NCI-H748 treated with DMSO at 0.1 percent for 48 hours (cell line): ENCODE measurements around the gene TPSAB1.
"Not testable (repeated sequence)": the region's sequence is repeated elsewhere in the genome, so short reads cannot be mapped to it uniquely, and the experiment has no call there.

Experiments used
- DNase-seq: peaks from one replicate; lab custom pipeline; 2025; lab: John Stamatoyannopoulos, UW

TPSAB1 gene

DNA sequence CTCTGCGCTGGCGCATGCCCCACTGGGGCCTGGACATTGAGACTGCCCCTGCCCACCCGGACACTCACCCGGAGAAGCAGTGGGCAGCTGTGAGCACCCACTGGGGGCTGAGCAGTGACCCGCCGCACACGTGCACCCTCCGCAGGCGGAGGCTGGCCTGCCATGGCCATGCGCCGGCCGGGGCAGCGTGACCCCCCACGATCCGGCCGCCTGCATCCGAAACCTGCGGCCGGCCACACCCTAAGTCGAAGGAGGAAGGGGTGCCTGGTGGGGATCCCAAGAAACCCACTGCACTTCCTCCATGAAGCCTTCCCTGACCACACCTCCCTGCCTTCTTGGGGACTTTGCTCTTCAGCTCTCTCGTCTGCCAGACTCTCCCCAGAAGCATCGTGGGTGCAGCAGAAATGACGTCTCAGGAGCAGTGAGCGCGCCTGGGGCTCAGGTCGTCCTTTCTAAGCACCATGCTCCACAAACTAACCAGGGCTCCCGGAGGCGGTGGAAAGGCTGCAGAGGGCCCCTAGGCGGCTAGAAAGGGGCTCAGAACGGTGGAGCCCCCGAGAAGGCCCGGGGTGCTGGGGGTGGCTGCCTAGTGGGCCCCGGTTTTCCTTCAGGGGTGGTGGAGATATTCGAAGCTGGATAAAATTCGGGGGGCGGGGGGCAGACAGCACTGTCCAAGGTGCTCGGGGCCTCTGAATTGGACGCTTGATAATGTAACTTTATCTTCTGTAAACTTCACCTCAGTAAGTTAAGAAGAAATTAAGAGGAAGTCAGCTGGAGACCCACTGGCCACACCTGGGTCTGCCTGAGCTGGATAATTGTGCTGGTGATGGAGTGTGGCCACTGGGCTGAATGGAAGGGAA lies 16.9 kb upstream of the TPSAB1 start:
- DNase-seq: no peak

DNA sequence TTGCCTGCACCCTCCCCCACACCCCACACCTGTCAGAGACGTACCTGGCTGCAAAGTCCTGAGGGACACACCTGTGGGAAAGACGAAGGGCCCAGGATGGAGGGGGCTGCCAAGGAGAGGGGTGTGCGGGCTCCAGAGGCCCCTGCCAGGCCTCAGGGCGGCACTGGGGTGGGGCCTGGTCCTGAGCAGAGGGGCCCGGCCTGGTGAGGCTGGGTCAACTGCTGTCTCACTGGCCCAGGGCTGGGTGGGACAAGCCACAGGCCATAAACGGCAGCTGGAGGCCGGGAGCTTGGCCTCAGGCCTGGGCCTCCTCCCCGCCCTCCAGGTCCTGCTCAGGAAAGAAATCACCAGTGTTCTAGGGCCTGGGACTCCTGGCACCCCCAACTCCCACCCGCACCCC lies 15.9 kb upstream of the TPSAB1 start:
- no peak for DNase-seq

DNA sequence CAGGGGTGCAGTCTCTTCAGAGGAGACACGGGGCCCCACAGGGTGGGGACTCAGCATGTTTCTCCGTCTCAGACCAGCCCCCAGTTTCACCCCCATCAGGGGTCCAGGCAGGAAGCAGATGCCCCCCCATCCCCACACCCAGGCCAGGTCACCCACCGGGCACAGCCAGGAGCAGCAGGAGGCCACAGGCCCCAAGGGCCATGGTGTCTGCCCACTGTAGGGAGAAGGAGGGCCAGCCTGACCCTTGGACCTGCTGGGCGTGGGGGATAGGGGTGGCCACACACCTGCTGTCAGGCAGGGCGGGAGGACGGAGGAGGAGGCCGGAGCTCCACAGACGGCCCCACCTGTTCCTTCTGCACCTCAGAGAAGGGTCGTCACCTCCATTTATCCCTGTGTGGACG lies 15.5 kb upstream of the TPSAB1 start, which contains the start of gene TPSG1:
Gene TPSG1 (minus strand): TSS at position 218 of the 401 bp plus-strand sequence. CDS start 16 bp downstream, at position 202.
- no peak for DNase-seq

DNA sequence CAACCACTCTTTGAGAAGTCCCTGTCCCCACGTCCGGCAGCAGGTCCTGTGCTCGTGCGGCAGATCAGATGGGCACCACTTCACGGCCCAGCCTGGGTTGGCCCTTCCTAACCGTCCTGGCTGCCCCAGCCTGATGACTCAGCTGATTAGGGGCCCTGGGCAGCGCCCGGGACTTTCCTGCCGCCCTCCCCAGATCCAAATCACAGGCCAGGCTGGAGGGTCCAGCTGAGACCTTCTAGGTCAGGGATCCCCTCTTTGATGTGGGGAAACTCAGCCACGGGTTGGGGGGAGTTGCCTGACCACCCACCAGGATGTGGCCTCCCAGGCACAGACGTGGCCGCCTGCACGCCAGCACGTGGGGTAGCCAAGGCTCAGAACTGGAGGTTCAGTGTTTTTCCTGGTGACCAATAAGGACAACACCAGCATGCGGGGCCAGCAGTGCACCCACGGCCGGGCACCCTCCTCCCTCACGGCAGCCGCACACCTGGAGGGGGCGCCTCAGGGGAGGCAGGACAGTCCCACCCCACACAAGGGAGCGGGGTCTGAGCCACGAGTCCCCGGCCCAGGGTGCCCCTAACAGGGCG lies 14.7 kb upstream of the TPSAB1 start:
- not testable (repeated sequence) for DNase-seq

DNA sequence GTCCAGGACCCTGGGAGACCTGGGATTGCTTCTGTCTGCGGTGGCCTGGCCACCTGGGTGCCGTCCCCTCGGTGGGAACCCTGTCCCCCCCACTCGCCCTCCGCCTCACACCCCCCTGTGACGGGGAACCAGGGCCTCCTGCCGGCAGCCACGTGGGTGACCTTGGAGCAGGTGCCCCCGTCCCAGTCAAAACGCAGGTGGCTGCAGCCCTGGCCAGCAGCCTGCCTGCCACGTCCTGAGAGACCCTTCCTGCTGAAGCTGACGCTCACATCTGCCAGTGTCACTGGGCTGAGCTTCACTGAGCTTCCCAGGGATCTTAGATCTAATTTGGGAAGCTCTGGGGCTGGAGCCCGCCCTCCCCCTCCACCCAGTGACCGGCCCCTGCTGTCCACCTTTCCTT lies 13.8 kb upstream of the TPSAB1 start:
- not testable (repeated sequence) for DNase-seq

DNA sequence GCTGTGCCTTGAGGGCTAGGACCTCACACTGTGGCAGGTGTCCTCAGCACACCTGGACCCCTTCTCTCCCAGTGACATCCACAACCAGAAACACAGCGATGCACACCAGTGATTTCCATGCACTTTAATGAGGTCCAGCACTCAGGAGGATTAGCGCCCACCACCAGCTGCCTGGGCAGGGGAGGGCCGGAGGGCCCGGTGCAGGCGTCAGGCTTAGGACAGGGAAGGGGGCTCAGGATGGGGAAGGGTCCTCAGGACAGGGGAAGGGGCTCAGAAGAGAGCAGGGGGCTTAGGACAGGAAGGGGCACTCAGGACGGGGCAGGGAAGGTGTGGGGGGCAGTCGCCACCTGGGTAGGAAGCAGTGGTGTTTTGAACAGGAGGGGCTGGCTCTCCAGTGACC lies 12.3 kb upstream of the TPSAB1 start:
- DNase-seq: not testable (repeated sequence)

DNA sequence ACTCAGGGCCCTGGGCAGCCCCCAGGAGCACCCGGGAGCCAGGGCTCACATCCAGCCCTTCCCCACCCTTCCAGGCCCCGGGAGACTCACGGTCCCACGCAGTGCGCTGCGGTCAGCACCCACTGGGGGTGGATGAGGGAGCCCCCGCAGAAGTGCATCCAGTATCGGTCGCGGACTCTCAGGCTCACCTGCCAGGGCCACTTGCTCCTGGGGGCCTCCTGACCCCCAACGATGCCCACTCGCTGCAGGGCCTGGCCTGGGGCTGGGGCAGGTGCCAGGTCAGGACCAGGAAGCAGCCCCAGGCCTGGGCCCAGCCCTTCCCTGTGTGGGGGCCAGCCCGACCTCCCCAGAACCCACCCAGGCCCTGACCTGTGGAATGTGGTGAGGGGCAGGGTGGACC lies 11.0 kb upstream of the TPSAB1 start:
- DNase-seq: not testable (repeated sequence)

DNA sequence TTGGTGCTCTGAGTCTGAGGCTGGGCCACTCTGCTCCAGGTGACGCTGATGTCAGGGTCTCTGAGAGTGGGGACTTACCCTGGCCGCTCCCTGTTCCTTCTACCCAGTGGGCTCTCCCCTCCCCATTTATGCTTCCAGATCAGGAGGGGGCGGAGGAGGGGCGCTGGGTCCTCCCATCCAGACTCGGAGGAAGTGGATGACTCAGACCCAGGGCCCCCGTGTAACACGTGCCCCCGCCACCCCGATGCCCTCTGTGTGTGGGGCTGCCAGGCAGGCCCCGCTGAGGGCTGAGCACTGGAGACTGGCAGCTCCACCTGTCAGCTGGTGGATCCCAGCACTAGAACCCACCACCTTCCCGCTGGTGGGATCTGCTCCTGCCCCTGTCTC lies 10.4 kb upstream of the TPSAB1 start, which contains the start of gene TPSB2:
Gene TPSB2 (minus strand): TSS at position 101 of the 387 bp plus-strand sequence. CDS start 233 bp downstream, outside the sequence.
- DNase-seq: not testable (repeated sequence)

DNA sequence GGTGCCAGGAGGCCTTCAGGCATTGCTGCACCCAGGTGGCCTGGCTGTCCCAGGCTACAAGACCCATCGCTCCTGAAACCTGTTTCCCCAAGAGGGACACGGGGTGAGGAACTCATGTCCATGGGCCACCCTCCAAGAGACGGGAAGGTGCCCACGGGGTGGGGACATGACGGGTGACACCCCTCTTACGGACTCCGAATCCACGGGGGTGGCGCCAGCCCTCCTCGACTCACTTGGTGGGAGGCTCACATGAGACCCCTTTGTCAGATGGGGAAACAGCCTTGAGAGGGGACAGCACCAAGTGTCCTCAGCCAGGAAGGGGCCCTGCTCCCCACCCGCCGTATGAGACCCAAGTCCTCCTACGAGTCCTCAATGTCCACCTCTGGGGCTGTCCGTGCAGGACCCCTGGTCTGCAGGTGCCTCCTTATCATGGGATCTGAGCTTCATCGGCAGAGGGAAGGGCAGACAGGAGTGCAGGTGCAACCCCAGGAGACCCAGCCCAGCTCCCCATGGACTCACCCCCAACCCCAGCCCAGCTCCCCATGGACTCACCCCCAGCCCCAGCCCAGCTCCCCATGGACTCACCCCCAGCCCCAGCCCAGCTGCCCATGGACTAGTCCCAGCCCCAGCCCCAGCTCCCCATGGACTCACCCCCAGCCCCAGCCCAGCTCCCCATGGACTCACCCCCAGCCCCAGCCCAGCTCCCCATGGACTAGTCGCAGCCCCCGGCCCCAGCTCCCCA lies 9.9 kb upstream of the TPSAB1 start:
- not testable (repeated sequence) for DNase-seq

DNA sequence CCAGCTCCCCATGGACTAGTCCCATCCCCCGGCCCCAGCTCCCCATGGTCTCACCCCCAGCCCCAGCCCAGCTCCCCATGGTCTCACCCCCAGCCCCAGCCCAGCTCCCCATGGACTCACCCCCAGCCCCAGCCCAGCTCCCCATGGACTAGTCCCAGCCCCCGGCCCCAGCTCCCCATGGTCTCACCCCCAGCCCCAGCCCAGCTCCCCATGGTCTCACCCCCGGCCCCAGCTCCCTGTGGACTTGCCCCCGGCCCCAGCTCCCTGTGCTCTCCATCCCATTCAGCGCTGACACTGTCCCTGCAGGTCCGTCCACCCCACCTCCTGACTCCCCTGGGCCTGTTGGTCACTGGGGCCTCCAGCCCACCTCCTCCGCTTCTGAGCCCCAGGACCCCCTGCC lies 9.2 kb upstream of the TPSAB1 start:
- not testable (repeated sequence) for DNase-seq

DNA sequence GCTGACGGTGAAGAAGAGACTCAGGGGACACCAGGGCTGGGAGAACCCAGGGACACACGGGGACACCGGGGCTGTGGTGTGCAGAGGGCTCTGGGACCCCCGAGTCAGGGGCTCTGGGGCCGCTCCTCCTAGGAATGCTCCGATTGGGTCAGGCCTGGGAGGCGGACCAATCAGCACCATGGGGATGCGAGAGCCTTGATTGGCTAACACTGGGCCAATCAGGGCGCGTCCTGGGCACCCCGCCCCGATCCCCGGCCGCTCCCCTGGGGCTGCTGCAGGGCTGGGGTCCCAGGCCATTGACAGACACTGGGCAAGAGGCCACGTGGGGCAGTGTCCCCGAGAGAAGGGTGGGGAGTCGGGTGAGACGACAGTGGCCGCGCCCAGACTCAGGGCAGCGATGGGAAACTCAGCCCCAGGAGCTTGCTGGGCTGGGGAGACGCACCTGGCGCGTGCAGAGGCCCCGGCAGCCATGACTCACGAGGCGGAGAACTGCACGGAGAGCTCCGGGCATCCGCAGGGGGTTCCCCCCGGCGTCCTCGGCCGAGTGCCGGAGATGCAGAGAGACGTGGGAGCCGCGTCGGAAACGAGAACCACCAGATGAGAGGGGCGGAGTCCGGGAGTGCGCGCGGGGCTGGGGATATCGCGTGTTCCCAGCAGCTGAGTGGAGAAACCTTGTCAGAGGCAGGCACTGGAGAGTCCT lies 8.3 kb upstream of the TPSAB1 start:
- not testable (repeated sequence) for DNase-seq

DNA sequence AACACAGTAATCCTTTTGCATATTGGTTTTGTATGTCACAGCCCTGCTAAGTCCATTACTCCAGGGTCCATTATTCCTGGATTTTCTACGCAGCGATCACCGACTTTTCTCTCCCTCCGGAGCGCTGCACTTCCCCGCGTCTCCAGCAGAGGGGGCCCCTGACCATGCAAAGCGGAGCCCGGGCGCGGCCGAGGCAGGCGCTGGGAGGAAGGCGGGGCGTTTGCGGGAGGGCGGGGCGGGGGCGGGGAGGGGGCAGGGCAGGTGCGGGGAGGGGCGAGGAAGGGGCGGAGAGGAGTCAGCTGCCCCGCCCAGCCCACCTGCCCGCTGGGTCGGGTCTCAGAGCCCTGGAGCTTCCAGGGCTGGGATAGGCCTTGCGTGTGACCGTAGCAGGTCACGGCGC lies 3.8 kb upstream of the TPSAB1 start:
- DNase-seq: not testable (repeated sequence)

DNA sequence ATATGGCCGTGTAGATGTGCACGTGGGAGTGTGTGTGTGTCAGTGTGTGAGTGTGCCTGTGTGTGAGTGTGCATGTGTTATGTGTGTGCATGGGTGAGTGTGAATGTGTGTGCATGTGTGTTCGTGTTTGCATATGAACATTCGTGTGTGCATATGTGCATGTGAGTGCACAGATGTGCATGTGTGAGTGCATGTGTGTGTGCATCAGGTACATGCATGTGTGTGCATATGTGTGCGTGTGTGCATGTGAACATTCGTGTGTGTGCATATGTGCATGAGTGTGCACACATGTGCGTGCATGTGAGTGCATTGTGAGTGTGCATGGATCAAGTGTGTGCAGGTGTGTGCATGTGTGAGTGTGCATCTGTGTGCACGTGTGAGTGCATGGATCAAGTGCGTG lies 2.5 kb upstream of the TPSAB1 start:
- no peak for DNase-seq

DNA sequence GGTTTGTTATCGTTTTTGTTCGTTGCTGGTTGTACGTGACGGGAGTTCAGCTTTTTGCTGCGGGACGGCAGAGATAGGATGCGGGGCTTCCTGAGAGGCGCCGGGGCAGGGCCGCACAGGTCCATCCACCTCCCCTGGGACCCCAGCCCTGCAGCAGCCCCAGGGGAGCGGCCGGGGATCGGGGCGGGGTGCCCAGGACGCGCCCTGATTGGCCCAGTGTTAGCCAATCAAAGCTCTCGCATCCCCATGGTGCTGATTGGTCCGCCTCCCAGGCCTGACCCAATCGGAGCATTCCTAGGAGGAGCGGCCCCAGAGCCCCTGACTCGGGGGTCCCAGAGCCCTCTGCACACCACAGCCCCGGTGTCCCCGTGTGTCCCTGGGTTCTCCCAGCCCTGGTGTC lies 1.6 kb upstream of the TPSAB1 start:
- DNase-seq: not testable (repeated sequence)

DNA sequence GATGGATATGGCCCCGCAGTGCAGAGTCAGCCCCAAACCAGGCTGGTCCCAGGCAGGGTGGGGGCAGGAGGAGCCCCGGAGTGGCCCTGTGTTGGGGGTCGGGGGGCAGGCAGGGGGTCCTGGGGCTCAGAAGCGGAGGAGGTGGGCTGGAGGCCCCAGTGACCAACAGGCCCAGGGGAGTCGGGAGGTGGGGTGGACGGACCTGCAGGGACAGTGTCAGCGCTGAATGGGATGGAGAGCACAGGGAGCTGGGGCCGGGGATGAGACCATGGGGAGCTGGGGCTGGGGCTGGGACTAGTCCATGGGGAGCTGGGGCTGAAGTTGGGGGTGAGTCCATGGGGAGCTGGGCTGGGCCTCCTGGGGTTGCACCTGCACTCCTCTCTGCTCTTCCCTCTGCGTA lies 930 bp upstream of the TPSAB1 start:
- DNase-seq: not testable (repeated sequence)

DNA sequence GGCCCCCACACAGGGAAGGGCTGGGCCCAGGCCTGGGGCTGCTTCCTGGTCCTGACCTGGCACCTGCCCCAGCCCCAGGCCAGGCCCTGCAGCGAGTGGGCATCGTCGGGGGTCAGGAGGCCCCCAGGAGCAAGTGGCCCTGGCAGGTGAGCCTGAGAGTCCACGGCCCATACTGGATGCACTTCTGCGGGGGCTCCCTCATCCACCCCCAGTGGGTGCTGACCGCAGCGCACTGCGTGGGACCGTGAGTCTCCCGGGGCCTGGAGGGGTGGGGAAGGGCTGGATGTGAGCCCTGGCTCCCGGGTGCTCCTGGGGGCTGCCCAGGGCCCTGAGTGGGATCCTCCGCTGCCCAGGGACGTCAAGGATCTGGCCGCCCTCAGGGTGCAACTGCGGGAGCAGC lies 576 bp downstream of the TPSAB1 start:
- DNase-seq: not testable (repeated sequence)

DNA sequence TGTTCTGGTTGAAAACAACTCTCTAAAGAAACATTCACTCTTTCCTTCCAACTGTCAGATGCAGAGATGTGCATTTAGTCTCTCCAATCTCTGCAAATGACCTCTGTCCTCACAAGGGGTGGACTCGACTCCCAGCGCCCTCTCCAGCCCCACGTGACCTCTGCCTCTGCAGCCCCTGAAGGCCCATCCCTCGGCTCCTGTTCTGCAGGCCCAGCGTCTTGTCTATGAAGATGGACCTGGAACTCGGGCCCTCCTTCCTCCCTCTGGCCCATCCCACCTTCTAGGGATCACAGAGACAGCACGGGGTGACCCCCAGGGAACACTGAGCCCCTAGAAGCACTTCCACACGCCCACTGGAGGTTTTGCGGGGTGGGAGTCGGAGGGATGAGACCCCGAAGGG lies 2.9 kb downstream of the TPSAB1 start:
- DNase-seq: not testable (repeated sequence)

DNA sequence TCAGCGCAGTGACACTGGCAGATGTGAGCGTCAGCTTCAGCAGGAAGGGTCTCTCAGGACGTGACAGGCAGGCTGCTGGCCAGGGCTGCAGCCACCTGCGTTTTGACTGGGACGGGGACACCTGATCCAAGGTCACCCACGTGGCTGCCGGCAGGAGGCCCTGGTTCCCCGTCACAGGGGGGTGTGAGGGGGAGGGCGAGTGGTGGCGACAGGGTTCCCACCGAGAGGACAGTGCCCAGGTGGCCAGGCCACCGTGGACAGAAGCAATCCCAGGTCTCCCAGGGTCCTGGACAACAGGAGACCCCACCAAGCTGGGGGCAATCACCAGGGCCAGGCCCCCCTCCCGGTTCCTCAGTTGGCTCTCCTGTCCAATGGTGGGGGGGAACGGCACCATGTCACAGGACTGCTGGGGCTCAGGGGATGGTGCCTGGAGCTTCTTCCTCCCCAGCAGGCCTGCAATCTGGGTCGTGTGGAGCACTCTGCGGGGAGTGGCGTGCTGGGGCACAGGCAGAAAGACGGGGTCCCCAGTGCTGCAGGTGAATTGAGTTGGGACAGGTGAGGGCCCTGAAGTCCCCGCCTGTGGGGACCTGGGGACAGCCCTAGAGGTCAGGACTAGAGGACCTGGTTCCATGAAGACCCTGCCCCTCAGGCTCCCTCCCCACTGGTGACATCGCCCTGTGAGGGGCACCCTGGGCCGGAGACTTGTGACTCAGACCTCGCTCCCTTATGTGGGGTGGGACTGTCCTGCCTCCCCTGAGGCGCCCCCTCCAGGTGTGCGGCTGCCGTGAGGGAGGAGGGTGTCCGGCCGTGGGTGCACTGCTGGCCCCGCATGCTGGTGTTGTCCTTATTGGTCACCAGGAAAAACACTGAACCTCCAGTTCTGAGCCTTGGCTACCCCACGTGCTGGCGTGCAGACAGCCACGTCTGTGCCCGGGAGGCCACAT lies 3.7 kb downstream of the TPSAB1 start:
- DNase-seq: not testable (repeated sequence)

DNA sequence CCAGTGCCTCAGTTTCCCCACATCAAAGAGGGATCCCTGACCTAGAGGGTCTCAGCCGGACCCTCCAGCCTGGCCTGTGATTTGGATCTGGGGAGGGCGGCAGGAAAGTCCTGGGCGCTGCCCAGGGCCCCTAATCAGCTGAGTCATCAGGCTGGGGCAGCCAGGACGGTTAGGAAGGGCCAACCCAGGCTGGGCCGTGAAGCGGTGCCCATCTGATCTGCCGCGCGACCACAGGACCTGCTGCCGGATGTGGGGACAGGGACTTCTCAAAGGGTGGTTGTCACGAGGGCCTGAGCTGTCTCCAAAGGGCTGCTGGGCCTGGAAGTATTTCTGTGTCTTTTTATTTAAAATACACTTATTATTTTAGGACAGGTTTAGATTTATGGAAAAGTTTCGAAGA lies 4.4 kb downstream of the TPSAB1 start:
- DNase-seq: no peak

DNA sequence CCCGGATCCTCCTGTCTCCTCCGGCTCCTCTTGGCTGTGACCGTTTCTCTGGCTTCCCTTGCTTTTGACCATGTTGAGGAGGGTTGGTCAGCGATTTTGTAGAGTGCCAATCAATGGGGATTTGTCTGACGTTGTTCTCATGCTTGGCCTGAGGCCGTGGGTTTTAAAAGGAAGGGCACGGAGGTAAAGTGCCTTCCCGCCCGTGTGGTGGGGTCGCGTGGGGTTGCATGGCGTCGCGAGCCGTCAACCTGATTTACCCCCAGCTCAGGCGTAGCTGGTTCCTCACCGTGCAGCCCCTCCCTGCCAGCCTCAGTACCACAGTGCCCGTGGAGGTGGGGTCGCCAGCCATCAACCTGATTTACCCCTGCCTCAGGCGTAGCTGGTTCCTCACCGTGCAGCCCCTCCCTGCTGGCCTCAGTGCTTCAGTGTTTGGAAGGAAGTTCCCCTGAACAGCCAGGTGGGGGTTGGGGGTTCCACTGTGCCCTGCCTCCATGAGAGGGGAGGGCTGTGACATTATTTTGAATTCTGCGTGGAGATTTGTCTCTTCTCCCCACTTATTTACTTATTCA lies 5.0 kb downstream of the TPSAB1 start:
- no peak for DNase-seq
